ENCODE measurements around the gene FBXL14. TPM values are rescaled to one million over a fixed set of nuclear protein-coding genes. Genes with fewer than 3 reads are reported as not detected.

Gene FBXL14
- total RNA-seq, 1 experiment from 2014 or later, result 23.6 TPM

DNA sequence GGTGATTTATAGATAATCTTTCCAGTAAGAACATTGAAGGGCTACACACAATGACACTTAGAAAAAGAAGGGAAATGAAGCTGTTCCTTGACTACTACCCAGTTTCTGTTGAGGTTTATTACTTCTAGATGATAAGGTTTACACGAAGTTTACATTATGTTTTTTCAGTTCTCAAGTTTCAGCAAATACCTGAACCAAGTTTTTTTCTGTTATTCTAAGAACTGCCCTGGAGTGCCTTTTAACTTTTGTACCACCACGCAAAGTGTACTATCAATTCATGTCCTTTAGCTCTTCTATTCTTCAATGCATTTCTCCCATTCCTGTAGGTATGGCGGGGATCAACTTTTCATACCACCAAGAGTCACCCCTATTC is 5.8 kb downstream of the FBXL14 start:
- POLR2A ChIA-PET, result interaction anchor here (0.6 kb wide), 1 partner anchor 437 kb away, joined by 5 read pairs; no protein-coding TSS in a partner anchor
- no peak for TF ChIP-seq CTCF (IDR thresholded peaks at IDR 0.05; ENCODE audit: insufficient read depth in 1 of 2, low read depth in 1 of 2, low read length in 1 of 2, severe bottlenecking in 1 of 2, unreplicated experiment in 1 of 2)
- DNase-seq, result no peak
- no TSS peak for BruUV-seq (replicated peaks)
- Mint-ChIP-seq H3K36me3 (ENCODE audit: insufficient read depth, unreplicated experiment) (peaks cover 16% of the 10 kb centered on the region), H3K27ac (ENCODE audit: unreplicated experiment) (no peak overlapping the region), H3K4me1 (ENCODE audit: low read depth, unreplicated experiment) (peaks cover 38% of the 10 kb centered on the region), H3K27me3 (ENCODE audit: insufficient read depth, unreplicated experiment) (no peaks in the 10 kb centered on the region), H3K4me3 (ENCODE audit: unreplicated experiment) (no peak overlapping the region), H3K9me3 (ENCODE audit: unreplicated experiment) (no peaks in the 10 kb centered on the region)
- H3K9me3 ChIP-seq, result no peaks in the 10 kb centered on the region
- peaks cover 26% of the 10 kb centered on the region for H3K4me1 ChIP-seq
- H3K36me3 ChIP-seq (ENCODE audit: control insufficient read depth, insufficient read depth, low read length), result peaks cover 3% of the 10 kb centered on the region; the same call in 1 of the 2 replicates
- H3K27me3 ChIP-seq (replicated peaks; ENCODE audit: control insufficient read depth, insufficient read depth, low read length), result no peaks in the 10 kb centered on the region
- H3K4me3 ChIP-seq (ENCODE audit: low read depth, low read length), result no peak overlapping the region
- intact Hi-C loops (cut with micrococcal nuclease; ENCODE audit: unreplicated experiment), result loop anchor here (10.0 kb wide), 1 partner anchor 314 kb away; no protein-coding TSS in a partner anchor
- CTCF ChIA-PET, result interaction anchor here (0.9 to 1.4 kb wide), 2 partner anchors 17 to 471 kb away, joined by 4 to 5 read pairs; no protein-coding TSS in a partner anchor

DNA sequence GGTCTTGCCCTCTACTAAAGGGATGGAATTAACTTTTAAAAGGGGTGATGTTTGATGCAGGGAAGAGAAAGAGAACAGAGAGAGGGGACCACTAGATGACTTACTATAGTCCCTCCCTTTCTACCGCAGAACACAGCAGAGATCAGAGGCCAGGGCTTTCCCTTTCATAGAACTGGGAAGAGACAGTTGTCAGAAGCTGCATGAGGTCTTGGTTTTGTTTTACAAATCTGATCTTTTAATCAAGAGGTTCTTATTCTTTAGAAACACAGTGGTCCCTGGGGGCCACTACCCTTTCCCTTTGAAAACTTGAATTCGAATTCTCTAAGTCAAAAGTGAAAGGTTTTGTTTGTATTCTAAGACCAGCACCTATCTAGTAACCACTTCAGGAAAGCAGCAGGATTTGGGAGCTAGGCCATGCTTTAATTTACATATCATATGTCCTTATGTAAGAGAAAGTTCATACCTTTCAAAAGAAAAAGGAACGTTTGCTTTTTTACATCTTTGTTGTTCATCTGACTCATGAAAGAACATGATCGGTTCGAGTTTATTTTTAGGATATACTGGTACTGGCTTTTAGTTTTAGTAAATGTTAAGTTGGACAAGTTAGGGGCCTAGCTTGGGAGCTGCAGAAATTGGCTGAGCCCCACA is 6.3 kb downstream of the FBXL14 start:
- Mint-ChIP-seq H3K4me1 (ENCODE audit: low read depth, unreplicated experiment) (peaks cover 34% of the 10 kb centered on the region), H3K27ac (ENCODE audit: unreplicated experiment) (no peak overlapping the region), H3K27me3 (ENCODE audit: insufficient read depth, unreplicated experiment) (no peaks in the 10 kb centered on the region), H3K9me3 (ENCODE audit: unreplicated experiment) (no peaks in the 10 kb centered on the region), H3K4me3 (ENCODE audit: unreplicated experiment) (no peak overlapping the region), H3K36me3 (ENCODE audit: insufficient read depth, unreplicated experiment) (peaks cover 12% of the 10 kb centered on the region)
- Histone ChIP-seq H3K27me3 (replicated peaks; ENCODE audit: control insufficient read depth, insufficient read depth, low read length) (no peaks in the 10 kb centered on the region), H3K9me3 (no peaks in the 10 kb centered on the region), H3K36me3 (ENCODE audit: control insufficient read depth, insufficient read depth, low read length) (peaks cover 3% of the 10 kb centered on the region; the same call in 1 of the 2 replicates), H3K4me3 (ENCODE audit: low read depth, low read length) (no peak overlapping the region), H3K4me1 (peaks cover 23% of the 10 kb centered on the region)
- POLR2A ChIA-PET, result no interaction called here
- intact Hi-C loops (cut with micrococcal nuclease; ENCODE audit: unreplicated experiment), result loop anchor here (10.0 kb wide), 1 partner anchor 313 kb away; no protein-coding TSS in a partner anchor
- no TSS peak for BruUV-seq (replicated peaks)
- CTCF ChIA-PET, result interaction anchor here (0.7 to 1.0 kb wide), 3 partner anchors 68 to 470 kb away, joined by 3 to 5 read pairs (median 4); no protein-coding TSS in a partner anchor
- no peak for TF ChIP-seq CTCF (IDR thresholded peaks at IDR 0.05; ENCODE audit: insufficient read depth in 1 of 2, low read depth in 1 of 2, low read length in 1 of 2, severe bottlenecking in 1 of 2, unreplicated experiment in 1 of 2)
- DNase-seq, result no peak

DNA sequence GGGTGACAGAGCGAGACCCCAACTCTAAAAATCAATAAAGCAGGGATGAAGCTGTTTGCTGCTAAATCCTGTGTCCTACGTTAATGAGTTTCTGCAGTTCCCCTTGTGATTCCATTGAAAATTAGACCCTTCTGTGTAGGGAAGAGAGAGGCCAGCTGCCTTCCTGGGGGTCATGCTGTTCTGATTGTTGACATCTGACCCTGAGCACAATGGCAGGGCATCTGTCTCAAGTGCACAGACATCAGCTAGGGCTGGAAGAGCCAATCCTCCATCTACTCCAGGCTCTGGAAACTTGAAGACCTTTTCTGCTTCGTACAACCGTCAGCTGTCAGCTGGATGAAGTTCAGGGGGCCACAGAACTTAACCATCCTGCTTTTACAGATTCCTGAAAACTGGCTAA is 10.1 kb downstream of the FBXL14 start:
- Histone ChIP-seq H3K9me3 (no peaks in the 10 kb centered on the region), H3K36me3 (ENCODE audit: control insufficient read depth, insufficient read depth, low read length) (no peaks in the 10 kb centered on the region), H3K4me1 (no peaks in the 10 kb centered on the region), H3K4me3 (ENCODE audit: low read depth, low read length) (no peak overlapping the region), H3K27me3 (replicated peaks; ENCODE audit: control insufficient read depth, insufficient read depth, low read length) (no peaks in the 10 kb centered on the region)
- CTCF ChIA-PET, result interaction anchor here (1.2 to 3.2 kb wide), 6 partner anchors 9 to 491 kb away, joined by 3 to 91 read pairs (median 13); no protein-coding TSS in a partner anchor
- TF ChIP-seq CTCF (IDR thresholded peaks at IDR 0.05; ENCODE audit: insufficient read depth in 1 of 2, low read depth in 1 of 2, low read length in 1 of 2, severe bottlenecking in 1 of 2, unreplicated experiment in 1 of 2), result no peak
- no TSS peak for BruUV-seq (replicated peaks)
- intact Hi-C loops (cut with micrococcal nuclease; ENCODE audit: unreplicated experiment), result loop anchor here (5.0 to 10.0 kb wide), 2 partner anchors 310 to 637 kb away; partner anchors contain the start of gene RAD52
- no peak overlapping the region for H3K4me3 Mint-ChIP-seq (ENCODE audit: unreplicated experiment)
- no peak for DNase-seq
- peaks cover 5% of the 10 kb centered on the region for H3K36me3 Mint-ChIP-seq (ENCODE audit: insufficient read depth, unreplicated experiment)
- H3K27ac Mint-ChIP-seq (ENCODE audit: unreplicated experiment), result no peak overlapping the region
- peaks cover 8% of the 10 kb centered on the region for H3K4me1 Mint-ChIP-seq (ENCODE audit: low read depth, unreplicated experiment)
- no peaks in the 10 kb centered on the region for H3K27me3 Mint-ChIP-seq (ENCODE audit: insufficient read depth, unreplicated experiment)
- no peaks in the 10 kb centered on the region for H3K9me3 Mint-ChIP-seq (ENCODE audit: unreplicated experiment)
- POLR2A ChIA-PET, result no interaction called here

Measured in Caco-2 (cell line).